ENCODE measurements around the gene ARHGEF28.

ARHGEF28 gene

DNA sequence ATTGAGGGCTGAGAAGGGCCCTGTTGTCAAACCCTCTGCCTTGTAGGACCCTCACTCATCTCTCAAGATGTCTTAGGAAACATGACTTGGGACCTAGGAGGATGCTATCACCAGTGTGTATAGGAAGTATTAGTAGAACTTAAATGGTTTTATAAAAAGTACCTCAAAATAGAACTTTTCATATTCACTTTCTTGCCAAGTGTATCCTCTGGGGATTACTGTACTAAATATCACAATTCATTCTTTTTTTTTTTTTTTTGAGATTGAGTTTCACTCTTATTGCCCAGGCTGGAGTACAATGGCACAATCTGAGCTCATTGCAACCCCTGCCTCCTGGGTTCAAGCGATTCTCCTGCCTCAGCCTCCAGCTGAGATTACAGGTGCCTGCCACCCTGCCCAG, 56.2 kb downstream of the ARHGEF28 start:
- TF ChIP-seq, protein P1, sequence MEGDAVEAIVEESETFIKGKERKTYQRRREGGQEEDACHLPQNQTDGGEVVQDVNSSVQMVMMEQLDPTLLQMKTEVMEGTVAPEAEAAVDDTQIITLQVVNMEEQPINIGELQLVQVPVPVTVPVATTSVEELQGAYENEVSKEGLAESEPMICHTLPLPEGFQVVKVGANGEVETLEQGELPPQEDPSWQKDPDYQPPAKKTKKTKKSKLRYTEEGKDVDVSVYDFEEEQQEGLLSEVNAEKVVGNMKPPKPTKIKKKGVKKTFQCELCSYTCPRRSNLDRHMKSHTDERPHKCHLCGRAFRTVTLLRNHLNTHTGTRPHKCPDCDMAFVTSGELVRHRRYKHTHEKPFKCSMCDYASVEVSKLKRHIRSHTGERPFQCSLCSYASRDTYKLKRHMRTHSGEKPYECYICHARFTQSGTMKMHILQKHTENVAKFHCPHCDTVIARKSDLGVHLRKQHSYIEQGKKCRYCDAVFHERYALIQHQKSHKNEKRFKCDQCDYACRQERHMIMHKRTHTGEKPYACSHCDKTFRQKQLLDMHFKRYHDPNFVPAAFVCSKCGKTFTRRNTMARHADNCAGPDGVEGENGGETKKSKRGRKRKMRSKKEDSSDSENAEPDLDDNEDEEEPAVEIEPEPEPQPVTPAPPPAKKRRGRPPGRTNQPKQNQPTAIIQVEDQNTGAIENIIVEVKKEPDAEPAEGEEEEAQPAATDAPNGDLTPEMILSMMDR (IDR thresholded peaks at IDR 0.05): no peak
- Mint-ChIP-seq H3K9me3 (no peaks in the 10 kb centered on the region), H3K36me3 (ENCODE audit: low read depth) (peaks cover 3% of the 10 kb centered on the region), H3K4me1 (no peaks in the 10 kb centered on the region), H3K27ac (no peak overlapping the region), H3K4me3 (no peak overlapping the region), H3K27me3 (ENCODE audit: low read depth, poor library complexity) (peaks cover 10% of the 10 kb centered on the region)
- no peak for DNase-seq

- DNase-seq: no peak
- Mint-ChIP-seq H3K36me3 (ENCODE audit: low read depth) (peaks cover 3% of the 10 kb centered on the region), H3K4me3 (no peak overlapping the region), H3K4me1 (no peaks in the 10 kb centered on the region), H3K9me3 (no peaks in the 10 kb centered on the region), H3K27ac (no peak overlapping the region), H3K27me3 (ENCODE audit: low read depth, poor library complexity) (peaks cover 10% of the 10 kb centered on the region)
- TF ChIP-seq, protein P1 (IDR thresholded peaks at IDR 0.05): no peak
These were observed 58.7 kb downstream of the ARHGEF28 start for GRCh38 chr5:73684691-73685090.

GRCh38 chr5:73686912-73687311, 60.9 kb downstream of the ARHGEF28 start:
- H3K9me3 Mint-ChIP-seq: no peaks in the 10 kb centered on the region
- no peak for DNase-seq
- H3K4me3 Mint-ChIP-seq: no peak overlapping the region
- H3K27ac Mint-ChIP-seq: no peak overlapping the region
- H3K36me3 Mint-ChIP-seq (ENCODE audit: low read depth): peaks cover 3% of the 10 kb centered on the region
- H3K27me3 Mint-ChIP-seq (ENCODE audit: low read depth, poor library complexity): peaks cover 5% of the 10 kb centered on the region
- TF ChIP-seq, protein P1 (IDR thresholded peaks at IDR 0.05): no peak
- no peaks in the 10 kb centered on the region for H3K4me1 Mint-ChIP-seq

DNA sequence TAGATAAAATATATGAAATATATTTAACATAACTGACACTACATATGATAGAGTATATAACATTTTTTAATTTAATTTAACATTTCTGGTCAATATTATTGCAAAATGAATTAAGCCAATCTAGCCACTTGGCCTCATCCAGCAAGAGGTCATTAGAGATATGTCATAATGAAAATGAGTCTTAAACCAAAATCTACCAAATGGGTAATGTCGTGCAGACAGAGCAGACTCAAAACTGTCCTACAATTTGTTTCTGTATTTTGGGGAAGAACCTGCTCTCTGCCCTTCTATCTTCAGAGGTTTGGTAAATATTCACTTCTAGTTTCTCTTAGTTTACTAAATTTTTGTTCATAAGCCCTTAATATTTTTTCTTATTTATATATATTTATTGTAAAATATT, 61.4 kb downstream of the ARHGEF28 start:
- no peaks in the 10 kb centered on the region for H3K4me1 Mint-ChIP-seq
- no peak for DNase-seq
- no peaks in the 10 kb centered on the region for H3K9me3 Mint-ChIP-seq
- no peak overlapping the region for H3K27ac Mint-ChIP-seq
- peaks cover 3% of the 10 kb centered on the region for H3K36me3 Mint-ChIP-seq (ENCODE audit: low read depth)
- TF ChIP-seq, protein P1 (IDR thresholded peaks at IDR 0.05): no peak
- no peak overlapping the region for H3K4me3 Mint-ChIP-seq
- H3K27me3 Mint-ChIP-seq (ENCODE audit: low read depth, poor library complexity): peaks cover 4% of the 10 kb centered on the region

DNA sequence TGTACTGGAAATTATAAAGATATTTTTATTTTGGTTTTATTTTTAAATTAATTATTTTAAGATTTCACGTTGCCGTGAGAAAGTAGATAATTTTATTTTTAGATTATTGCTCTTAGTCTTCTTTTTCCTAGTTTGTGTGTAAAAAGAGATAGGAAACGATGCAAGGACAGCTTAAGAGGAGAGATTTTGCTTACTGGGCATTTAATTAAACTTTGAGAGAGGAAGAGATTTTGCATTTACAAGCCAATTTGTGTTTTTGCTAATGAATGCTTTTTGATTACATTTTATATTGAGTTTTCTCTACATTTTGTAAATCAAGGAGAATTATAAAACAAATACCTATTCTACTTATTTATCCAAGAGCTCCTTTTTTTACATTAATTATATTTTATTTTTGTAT, 64.0 kb downstream of the ARHGEF28 start:
- Mint-ChIP-seq H3K36me3 (ENCODE audit: low read depth) (peaks cover 2% of the 10 kb centered on the region), H3K27ac (no peak overlapping the region), H3K9me3 (no peaks in the 10 kb centered on the region), H3K27me3 (ENCODE audit: low read depth, poor library complexity) (no peaks in the 10 kb centered on the region), H3K4me3 (no peak overlapping the region), H3K4me1 (peaks cover 6% of the 10 kb centered on the region)
- TF ChIP-seq, protein P1 (IDR thresholded peaks at IDR 0.05): no peak
- no peak for DNase-seq

DNA sequence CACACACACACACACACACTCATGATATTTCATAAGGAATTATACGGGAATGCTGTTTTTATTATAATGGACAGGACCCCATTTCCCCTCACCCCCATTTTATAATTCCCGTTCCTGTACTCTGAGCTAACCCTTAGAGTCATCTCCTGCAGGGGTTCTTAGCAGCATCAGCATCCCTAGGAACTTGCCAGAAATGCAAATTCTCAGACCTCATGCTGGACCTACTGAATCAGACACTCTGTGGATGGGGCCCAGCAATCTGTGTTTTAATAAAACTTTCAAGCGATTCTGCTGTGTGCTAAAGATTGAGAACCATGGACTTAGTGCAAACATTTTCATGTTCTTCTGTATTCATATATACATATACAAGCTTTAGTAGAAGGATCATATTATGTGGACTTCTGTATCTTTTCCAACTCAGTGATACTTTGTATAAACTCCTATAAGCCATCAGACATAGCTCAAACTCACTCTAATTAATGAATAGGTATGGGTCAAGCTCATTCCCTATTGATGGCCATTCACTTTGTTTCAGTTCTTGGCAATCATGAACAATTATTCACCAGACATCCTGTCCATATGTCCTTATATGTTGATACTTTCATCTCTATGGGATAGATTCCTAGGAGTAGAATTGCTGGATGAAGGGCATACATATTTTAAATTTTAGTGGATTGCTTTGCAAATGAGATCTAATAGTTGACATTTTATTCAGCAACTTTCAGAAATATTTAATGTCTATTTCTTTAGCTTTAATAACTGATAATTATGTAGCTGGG, 65.5 kb downstream of the ARHGEF28 start:
- no peak overlapping the region for H3K27ac Mint-ChIP-seq
- DNase-seq: no peak
- H3K9me3 Mint-ChIP-seq: no peaks in the 10 kb centered on the region
- peaks cover 4% of the 10 kb centered on the region for H3K27me3 Mint-ChIP-seq (ENCODE audit: low read depth, poor library complexity)
- peaks cover 14% of the 10 kb centered on the region for H3K4me1 Mint-ChIP-seq
- TF ChIP-seq, protein P1 (IDR thresholded peaks at IDR 0.05): no peak
- H3K4me3 Mint-ChIP-seq: no peak overlapping the region
- H3K36me3 Mint-ChIP-seq (ENCODE audit: low read depth): no peaks in the 10 kb centered on the region
